GM19035 (cell line): ENCODE measurements around the gene DGKA.
"Not testable (repeated sequence)": the region's sequence is repeated elsewhere in the genome, so short reads cannot be mapped to it uniquely, and the experiment has no call there.

Experiments
- ATAC-seq: cut with Tn5 transposase; IDR thresholded peaks from one replicate; pipeline ENCODE4 v1.9.1; 2021; ENCODE audit not compliant: unreplicated experiment

The DGKA gene

GRCh38 chr12:55966408-55967281, 35.7 kb downstream of the DGKA start, which contains the start of gene CDK2:
Gene CDK2 (plus strand): TSS chr12:55966830. CDS start chr12:55967009, 179 bp downstream.
- ATAC-seq: peak; percentile 93

GRCh38 chr12:55969356-55969755, 38.4 kb downstream of the DGKA start:
- no peak for ATAC-seq

- ATAC-seq: no peak
These were observed 39.8 kb downstream of the DGKA start for GRCh38 chr12:55970775-55971174.

GRCh38 chr12:55972042-55972441, 41.1 kb downstream of the DGKA start:
- no peak for ATAC-seq

- ATAC-seq: no peak
These were observed 41.5 kb downstream of the DGKA start for GRCh38 chr12:55972456-55972855.

- no peak for ATAC-seq
These were observed 42.1 kb downstream of the DGKA start for GRCh38 chr12:55972911-55973598.

- peak; percentile 94 for ATAC-seq
These were observed 42.8 kb downstream of the DGKA start, which contains the start of gene RAB5B for GRCh38 chr12:55973599-55974307. Gene RAB5B (plus strand): TSS chr12:55974078. CDS start chr12:55986961, 12,883 bp downstream.

- ATAC-seq: peak; percentile 20
These were observed 43.4 kb downstream of the DGKA start for GRCh38 chr12:55974308-55974730.

GRCh38 chr12:55978393-55978792, 47.4 kb downstream of the DGKA start:
- ATAC-seq: no peak

- no peak for ATAC-seq
These were observed 48.1 kb downstream of the DGKA start for GRCh38 chr12:55979069-55979468.

GRCh38 chr12:55981882-55982281, 50.9 kb downstream of the DGKA start:
- ATAC-seq: not testable (repeated sequence)

GRCh38 chr12:55982319-55982936, 51.5 kb downstream of the DGKA start:
- ATAC-seq: no peak

GRCh38 chr12:55983232-55983842, 52.4 kb downstream of the DGKA start:
- no peak for ATAC-seq

- no peak for ATAC-seq
These were observed 53.9 kb downstream of the DGKA start for GRCh38 chr12:55984861-55985260.

- ATAC-seq: no peak
These were observed 54.4 kb downstream of the DGKA start for GRCh38 chr12:55985341-55985740.

- not testable (repeated sequence) for ATAC-seq
These were observed 55.0 kb downstream of the DGKA start for GRCh38 chr12:55985976-55986375.

GRCh38 chr12:55991110-55991509, 60.1 kb downstream of the DGKA start:
- no peak for ATAC-seq

GRCh38 chr12:55993230-55993853, 62.4 kb downstream of the DGKA start:
- ATAC-seq: no peak

- ATAC-seq: no peak
These were observed 64.4 kb downstream of the DGKA start for GRCh38 chr12:55995366-55995765.

GRCh38 chr12:55996201-55996714, 65.3 kb downstream of the DGKA start:
- no peak for ATAC-seq
